ENCODE results near the gene NXN. TPM values are rescaled to one million over a fixed set of nuclear protein-coding genes. Genes with fewer than 3 reads are reported as not detected.
"Not testable (repeated sequence)": the region's sequence is repeated elsewhere in the genome, so short reads cannot be mapped to it uniquely, and the experiment has no call there.

The NXN gene
- total and polyA plus RNA-seq, 4 experiments from 2014 or later: 0.55 to 2.7 (median 1.9) TPM

DNA sequence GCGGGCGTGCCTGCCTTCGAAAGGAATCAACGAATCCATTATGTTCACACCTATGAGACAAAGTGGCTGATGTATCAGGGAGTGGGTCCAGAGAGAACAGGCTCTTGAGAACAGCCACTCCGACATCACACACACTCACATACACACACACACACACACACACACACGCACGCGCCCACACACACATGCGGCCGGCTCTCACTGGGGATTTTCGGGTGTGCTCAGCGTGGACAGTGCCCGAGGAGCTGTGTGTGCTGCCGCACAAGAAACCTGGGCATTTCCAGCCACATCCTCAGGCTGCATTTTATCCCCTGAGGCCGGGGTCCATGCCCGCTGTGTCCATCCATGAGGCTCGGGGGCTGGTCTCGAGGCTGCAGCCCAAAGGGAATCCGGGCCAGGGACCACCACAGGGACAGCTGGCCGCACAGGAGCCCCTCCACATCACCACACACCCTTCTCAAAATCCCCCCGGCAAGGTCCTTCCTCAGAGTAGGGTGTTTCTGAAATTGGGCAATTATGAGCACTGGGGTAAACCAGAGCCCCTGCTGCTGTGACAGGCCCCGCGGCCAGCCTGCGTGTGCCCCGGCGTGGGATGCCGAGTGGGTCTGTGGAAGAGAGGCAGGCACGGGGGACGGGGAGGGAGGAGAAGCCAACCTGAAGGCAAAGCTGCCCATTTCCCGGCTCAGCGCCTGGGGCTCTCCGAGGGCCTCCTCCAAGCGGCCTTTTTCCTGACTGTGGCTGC is 172.6 kb downstream of the NXN start:
- Mint-ChIP-seq H3K27ac (no peak overlapping the region), H3K9me3 (no peaks in the 10 kb centered on the region), H3K4me1 (no peaks in the 10 kb centered on the region), H3K27me3 (peaks cover 1 to 3% of the 10 kb centered on the region in 2 donors), H3K4me3 (no peak overlapping the region), H3K36me3 (no peaks in the 10 kb centered on the region)
- Histone ChIP-seq H3K27ac (ENCODE audit: low read depth, low read length) (no peak overlapping the region), H3K9me3 (ENCODE audit: control insufficient read depth in 1 of 2, low read length in 2 of 2) (no peaks in the 10 kb centered on the region), H3K4me1 (ENCODE audit: insufficient read depth, low read length) (no peaks in the 10 kb centered on the region), H3K27me3 (ENCODE audit: insufficient read depth, low read length) (no peaks in the 10 kb centered on the region), H3K4me3 (ENCODE audit: low read length in 2 of 2) (no peak overlapping the region), H3K36me3 (ENCODE audit: insufficient read depth, low read length) (no peaks in the 10 kb centered on the region)
- intact Hi-C loops (cut with micrococcal nuclease): no loop called here
- POLR2A ChIA-PET (ENCODE audit: partially characterized antibody): no interaction called here
- CTCF ChIA-PET (ENCODE audit: partially characterized antibody): no interaction called here
- DNase-seq: no peak

DNA sequence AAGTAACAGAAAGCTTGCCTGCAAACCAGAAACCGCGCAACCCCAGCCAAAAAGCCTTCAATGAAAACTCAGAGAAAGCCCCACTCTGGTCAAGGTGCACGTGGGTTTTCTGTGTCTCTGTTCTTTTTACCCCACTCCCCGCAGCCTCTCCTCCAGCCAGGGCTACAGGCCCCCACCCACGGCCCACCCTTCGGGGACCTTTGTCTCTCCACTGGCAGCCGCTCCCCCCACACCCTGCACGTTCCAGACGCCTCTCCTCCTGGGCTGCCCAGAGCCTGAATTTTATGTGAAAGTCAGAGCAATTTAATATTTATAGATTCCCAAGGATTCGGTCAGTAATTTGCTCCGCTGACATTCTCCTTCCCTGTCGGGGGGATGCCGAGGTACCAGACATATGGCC is 173.2 kb downstream of the NXN start:
- no peak for DNase-seq
- Mint-ChIP-seq H3K27me3 (peaks cover 1 to 3% of the 10 kb centered on the region in 2 donors), H3K4me1 (no peaks in the 10 kb centered on the region), H3K4me3 (no peak overlapping the region), H3K36me3 (no peaks in the 10 kb centered on the region), H3K9me3 (no peaks in the 10 kb centered on the region), H3K27ac (no peak overlapping the region)
- intact Hi-C loops (cut with micrococcal nuclease): no loop called here
- no peak overlapping the region for H3K4me3 ChIP-seq (ENCODE audit: low read length in 2 of 2)
- no peaks in the 10 kb centered on the region for H3K4me1 ChIP-seq (ENCODE audit: insufficient read depth, low read length)
- H3K36me3 ChIP-seq (ENCODE audit: insufficient read depth, low read length): no peaks in the 10 kb centered on the region
- no peak overlapping the region for H3K27ac ChIP-seq (ENCODE audit: low read depth, low read length)
- no peaks in the 10 kb centered on the region for H3K9me3 ChIP-seq (ENCODE audit: control insufficient read depth in 1 of 2, low read length in 2 of 2)
- ChIA-PET CTCF (ENCODE audit: partially characterized antibody) (no interaction called here), POLR2A (ENCODE audit: partially characterized antibody) (no interaction called here)
- no peaks in the 10 kb centered on the region for H3K27me3 ChIP-seq (ENCODE audit: insufficient read depth, low read length)

DNA sequence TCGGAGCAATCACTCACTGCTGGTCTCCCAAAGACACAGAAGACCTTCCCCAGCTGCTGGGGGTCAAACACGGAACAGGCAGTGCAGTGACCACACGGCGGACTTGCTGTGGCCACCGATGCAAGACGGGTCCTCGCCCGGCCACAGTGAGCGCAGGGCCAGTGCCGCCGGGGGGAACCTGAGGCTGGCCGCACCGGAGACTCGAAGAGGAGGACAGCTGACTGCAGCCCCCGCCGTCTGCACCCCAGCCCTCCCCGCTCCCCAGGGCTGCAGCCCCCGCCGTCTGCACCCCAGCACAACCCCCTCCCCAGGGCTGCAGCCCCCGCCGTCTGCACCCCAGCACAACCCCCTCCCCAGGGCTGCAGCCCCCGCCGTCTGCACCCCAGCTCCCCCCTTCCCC is 173.7 kb downstream of the NXN start:
- H3K4me1 Mint-ChIP-seq; DNase-seq; H3K4me3 ChIP-seq (ENCODE audit: low read length in 2 of 2); intact Hi-C loops (cut with micrococcal nuclease); H3K36me3 ChIP-seq (ENCODE audit: insufficient read depth, low read length); H3K4me3 Mint-ChIP-seq; POLR2A ChIA-PET (ENCODE audit: partially characterized antibody); H3K4me1 ChIP-seq (ENCODE audit: insufficient read depth, low read length); H3K27me3 Mint-ChIP-seq; H3K36me3 Mint-ChIP-seq; H3K9me3 Mint-ChIP-seq; H3K27ac Mint-ChIP-seq; H3K9me3 ChIP-seq (ENCODE audit: control insufficient read depth in 1 of 2, low read length in 2 of 2); CTCF ChIA-PET (ENCODE audit: partially characterized antibody); H3K27ac ChIP-seq (ENCODE audit: low read depth, low read length); H3K27me3 ChIP-seq (ENCODE audit: insufficient read depth, low read length): not testable (repeated sequence)

DNA sequence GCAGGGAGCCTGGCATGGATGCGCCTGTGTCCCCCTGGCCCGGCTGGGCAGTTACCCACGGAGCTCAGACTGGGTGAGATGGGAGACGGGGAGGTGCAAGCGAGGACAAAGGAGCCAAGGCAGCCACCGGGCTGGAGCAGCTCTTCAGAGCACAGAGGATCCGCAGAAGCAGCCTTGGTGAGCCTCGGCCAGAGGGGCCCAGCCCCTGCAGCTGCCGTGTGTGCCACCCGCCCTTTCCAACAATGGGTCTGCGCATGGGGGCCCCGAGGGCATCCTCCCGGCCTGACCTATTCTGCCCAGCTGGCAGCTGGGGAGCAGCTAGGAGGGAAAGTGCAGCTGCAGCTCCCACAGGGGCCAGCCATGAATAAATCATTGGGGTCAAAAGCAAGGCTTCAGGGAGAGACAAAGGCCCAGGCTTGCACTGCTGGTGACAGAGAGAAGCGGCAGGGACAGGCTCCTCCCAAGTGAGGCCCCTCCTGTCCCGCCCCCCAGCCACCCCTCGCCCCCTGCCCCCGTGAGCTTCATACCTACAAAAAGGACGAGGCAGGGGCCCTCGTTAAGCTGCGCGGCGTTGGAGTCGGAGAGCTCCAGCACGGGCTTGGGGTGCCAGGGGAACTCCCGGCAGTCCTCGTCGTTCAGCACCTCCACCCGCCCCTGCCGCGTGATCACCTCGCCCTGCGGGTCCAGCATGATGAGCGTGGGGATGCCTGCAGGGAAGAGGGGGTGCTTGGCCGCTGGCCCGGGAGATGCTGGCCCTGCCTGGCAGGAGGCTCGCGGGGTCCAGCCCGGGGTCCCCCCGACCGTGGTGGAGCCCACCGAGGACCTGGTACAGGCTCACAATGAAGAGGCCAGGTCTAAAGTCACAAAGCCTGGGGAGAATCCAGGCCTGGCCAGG is 174.8 kb downstream of the NXN start:
- H3K27me3 ChIP-seq (ENCODE audit: insufficient read depth, low read length): no peaks in the 10 kb centered on the region
- Mint-ChIP-seq H3K27ac (no peak overlapping the region), H3K4me3 (no peak overlapping the region), H3K4me1 (no peaks in the 10 kb centered on the region), H3K36me3 (no peaks in the 10 kb centered on the region), H3K27me3 (peaks cover 1 to 3% of the 10 kb centered on the region in 2 donors), H3K9me3 (no peaks in the 10 kb centered on the region)
- no peak for DNase-seq
- ChIA-PET POLR2A (ENCODE audit: partially characterized antibody) (no interaction called here), CTCF (ENCODE audit: partially characterized antibody) (no interaction called here)
- no peaks in the 10 kb centered on the region for H3K4me1 ChIP-seq (ENCODE audit: insufficient read depth, low read length)
- intact Hi-C loops (cut with micrococcal nuclease): no loop called here
- no peak overlapping the region for H3K27ac ChIP-seq (ENCODE audit: low read depth, low read length)
- no peaks in the 10 kb centered on the region for H3K9me3 ChIP-seq (ENCODE audit: control insufficient read depth in 1 of 2, low read length in 2 of 2)
- H3K36me3 ChIP-seq (ENCODE audit: insufficient read depth, low read length): no peaks in the 10 kb centered on the region
- H3K4me3 ChIP-seq (ENCODE audit: low read length in 2 of 2): no peak overlapping the region

DNA sequence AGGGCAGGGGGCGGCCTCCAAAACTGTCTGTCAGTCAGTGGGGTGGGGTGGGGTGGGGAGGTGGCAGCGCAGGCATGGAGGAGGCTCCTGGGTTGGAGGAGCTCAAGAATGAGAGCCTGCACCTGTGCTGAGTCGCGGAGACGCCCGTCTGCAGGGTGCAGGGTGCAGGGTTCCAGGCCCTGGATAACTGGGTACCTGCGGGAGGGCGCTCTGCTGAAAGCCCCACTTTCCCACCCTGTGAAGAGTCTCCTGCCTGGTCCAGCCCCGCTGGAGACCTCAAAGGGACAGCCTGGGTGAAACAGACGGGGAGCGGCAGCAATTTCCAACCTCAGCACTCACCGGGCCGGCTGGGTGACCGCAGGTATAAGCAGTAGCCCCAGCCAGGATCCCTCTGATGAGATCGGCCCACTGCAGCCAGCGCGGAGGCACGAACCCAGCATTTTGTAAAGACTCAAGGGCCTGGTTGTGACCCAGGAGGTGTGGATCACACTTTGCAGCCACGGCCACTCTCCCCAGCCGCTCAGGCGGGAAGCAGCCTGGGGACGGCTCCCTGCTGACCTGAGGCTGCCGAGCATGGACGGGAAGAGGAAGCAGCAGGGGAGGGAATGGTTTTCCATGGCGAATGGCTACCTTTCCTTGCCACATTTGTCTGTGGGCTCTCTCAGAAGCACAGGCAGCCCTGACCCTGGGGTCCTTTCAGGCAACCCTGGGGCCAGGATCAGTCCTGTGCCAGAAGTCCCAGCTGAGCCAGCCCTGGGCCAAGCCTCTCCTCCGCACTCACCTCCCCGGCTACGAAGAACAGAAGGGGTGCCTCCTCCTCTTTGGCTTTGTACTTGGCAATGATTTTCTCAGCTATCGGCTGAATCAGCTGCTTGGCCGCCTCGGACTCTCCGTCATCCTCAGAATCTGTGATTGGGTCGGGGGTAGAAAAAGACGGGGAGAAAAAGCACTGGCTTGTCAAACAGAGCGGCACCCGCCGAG is 176.4 kb downstream of the NXN start:
- H3K9me3 ChIP-seq (ENCODE audit: control insufficient read depth in 1 of 2, low read length in 2 of 2): no peaks in the 10 kb centered on the region
- Mint-ChIP-seq H3K9me3 (no peaks in the 10 kb centered on the region), H3K4me1 (no peaks in the 10 kb centered on the region), H3K27me3 (peaks cover 1 to 3% of the 10 kb centered on the region in 2 donors), H3K27ac (no peak overlapping the region), H3K36me3 (no peaks in the 10 kb centered on the region), H3K4me3 (no peak overlapping the region)
- H3K27ac ChIP-seq (ENCODE audit: low read depth, low read length): no peak overlapping the region
- H3K36me3 ChIP-seq (ENCODE audit: insufficient read depth, low read length): no peaks in the 10 kb centered on the region
- intact Hi-C loops (cut with micrococcal nuclease): no loop called here
- ChIA-PET CTCF (ENCODE audit: partially characterized antibody) (no interaction called here), POLR2A (ENCODE audit: partially characterized antibody) (no interaction called here)
- no peaks in the 10 kb centered on the region for H3K4me1 ChIP-seq (ENCODE audit: insufficient read depth, low read length)
- H3K27me3 ChIP-seq (ENCODE audit: insufficient read depth, low read length): no peaks in the 10 kb centered on the region
- no peak for DNase-seq
- no peak overlapping the region for H3K4me3 ChIP-seq (ENCODE audit: low read length in 2 of 2)

DNA sequence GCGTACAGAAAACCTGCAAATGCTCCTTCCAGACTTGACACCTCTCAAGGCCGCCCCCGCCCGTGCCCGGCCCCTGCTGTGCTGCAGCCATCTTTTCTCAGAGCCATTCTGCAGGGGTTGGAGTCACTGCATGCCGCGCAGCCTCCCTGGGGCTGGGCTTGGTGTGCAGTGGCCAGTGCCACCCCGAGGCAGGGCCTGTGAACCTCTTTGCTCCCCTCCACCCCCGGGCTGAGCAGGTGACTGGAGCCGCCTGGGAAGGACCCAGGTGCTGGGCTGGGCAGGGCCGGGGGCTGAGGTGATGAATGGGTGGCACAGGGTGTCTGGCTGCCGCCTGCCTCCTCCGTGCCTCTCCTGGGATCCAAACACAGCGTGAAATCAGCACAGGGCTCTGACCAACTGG is 177.1 kb downstream of the NXN start:
- no peaks in the 10 kb centered on the region for H3K4me1 Mint-ChIP-seq
- no peak overlapping the region for H3K4me3 Mint-ChIP-seq
- H3K9me3 Mint-ChIP-seq: no peaks in the 10 kb centered on the region
- Histone ChIP-seq H3K4me3 (ENCODE audit: low read length in 2 of 2) (no peak overlapping the region), H3K9me3 (ENCODE audit: control insufficient read depth in 1 of 2, low read length in 2 of 2) (no peaks in the 10 kb centered on the region), H3K27ac (ENCODE audit: low read depth, low read length) (no peak overlapping the region), H3K27me3 (ENCODE audit: insufficient read depth, low read length) (no peaks in the 10 kb centered on the region), H3K4me1 (ENCODE audit: insufficient read depth, low read length) (no peaks in the 10 kb centered on the region), H3K36me3 (ENCODE audit: insufficient read depth, low read length) (no peaks in the 10 kb centered on the region)
- no peaks in the 10 kb centered on the region for H3K36me3 Mint-ChIP-seq
- CTCF ChIA-PET (ENCODE audit: partially characterized antibody): no interaction called here
- no peak for DNase-seq
- H3K27me3 Mint-ChIP-seq: peaks cover 1 to 3% of the 10 kb centered on the region in 2 donors
- intact Hi-C loops (cut with micrococcal nuclease): no loop called here
- H3K27ac Mint-ChIP-seq: no peak overlapping the region
- POLR2A ChIA-PET (ENCODE audit: partially characterized antibody): no interaction called here

DNA sequence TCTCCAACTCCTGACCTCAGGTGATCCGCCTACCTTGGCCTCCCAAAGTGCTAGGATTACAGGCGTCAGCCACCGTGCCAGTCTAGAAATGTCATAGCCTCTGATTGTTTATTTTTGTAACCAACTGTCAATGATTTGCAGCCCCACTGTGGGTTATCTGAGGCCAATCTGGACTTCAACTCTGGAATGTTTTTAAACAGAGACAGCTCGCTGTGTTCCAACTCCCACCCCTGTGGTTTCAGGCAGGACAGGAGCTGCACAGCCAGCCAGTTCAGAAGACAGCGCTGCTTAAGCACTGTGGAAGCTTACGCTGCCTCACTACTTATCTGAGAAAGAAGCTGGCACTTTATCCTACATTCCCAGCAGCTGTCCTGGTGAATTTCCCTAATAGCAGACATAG is 177.9 kb downstream of the NXN start:
- ChIA-PET CTCF (ENCODE audit: partially characterized antibody) (interaction anchor here (1.6 kb wide), 1 partner anchor 179 kb away, joined by 4 read pairs; no protein-coding TSS in a partner anchor), POLR2A (ENCODE audit: partially characterized antibody) (no interaction called here)
- intact Hi-C loops (cut with micrococcal nuclease): no loop called here
- Histone ChIP-seq H3K4me3 (ENCODE audit: low read length in 2 of 2) (no peak overlapping the region), H3K36me3 (ENCODE audit: insufficient read depth, low read length) (no peaks in the 10 kb centered on the region), H3K27me3 (ENCODE audit: insufficient read depth, low read length) (no peaks in the 10 kb centered on the region), H3K27ac (ENCODE audit: low read depth, low read length) (no peak overlapping the region), H3K4me1 (ENCODE audit: insufficient read depth, low read length) (no peaks in the 10 kb centered on the region), H3K9me3 (ENCODE audit: control insufficient read depth in 1 of 2, low read length in 2 of 2) (no peaks in the 10 kb centered on the region)
- H3K9me3 Mint-ChIP-seq: no peaks in the 10 kb centered on the region
- H3K4me3 Mint-ChIP-seq: no peak overlapping the region
- peaks cover 1 to 2% of the 10 kb centered on the region in 2 donors for H3K27me3 Mint-ChIP-seq
- no peak overlapping the region for H3K27ac Mint-ChIP-seq
- H3K36me3 Mint-ChIP-seq: no peaks in the 10 kb centered on the region
- no peak for DNase-seq
- H3K4me1 Mint-ChIP-seq: no peaks in the 10 kb centered on the region
